Hepatocyte (in vitro differentiated cells): ENCODE measurements around the gene DOCK2. TPM values are rescaled to one million over a fixed set of nuclear protein-coding genes. Genes with fewer than 3 reads are reported as not detected.

Source experiments
- DNase-seq: peaks from one replicate; pipeline ENCODE4 v3.0.0-alpha.2; 2016; ENCODE audit warnings: low spot score
- H2AFZ ChIP-seq: fragments of 200-600 bp; sonication (generic); 2 replicates; pipeline ENCODE4 v1.6.0; 2016; ENCODE audit warnings: antibody characterized with exemption, mild to moderate bottlenecking
- H3K27ac ChIP-seq: fragments of 200-600 bp; sonication (generic); 2 replicates; pipeline ENCODE4 v1.5.1; 2016; ENCODE audit warnings: mild to moderate bottlenecking
- H3K27me3 ChIP-seq: fragments of 200-600 bp; sonication (generic); 2 replicates; pipeline ENCODE4 v1.6.1; 2016
- H3K36me3 ChIP-seq: fragments of 200-600 bp; sonication (generic); replicated peaks from 2 replicates; pipeline ENCODE4 v1.5.1; 2016; ENCODE audit warnings: low read depth; ENCODE audit not compliant: insufficient read depth
- H3K4me1 ChIP-seq: fragments of 200-600 bp; sonication (generic); 2 replicates; pipeline ENCODE4 v1.5.1; 2016; ENCODE audit warnings: mild to moderate bottlenecking, moderate library complexity; ENCODE audit not compliant: insufficient read depth
- H3K4me2 ChIP-seq: fragments of 200-600 bp; sonication (generic); 2 replicates; pipeline ENCODE4 v1.6.0; 2016
- H3K4me3 ChIP-seq: fragments of 200-600 bp; sonication (generic); 2 replicates; pipeline ENCODE4 v1.5.1; 2016; ENCODE audit warnings: mild to moderate bottlenecking
- H3K79me2 ChIP-seq: fragments of 200-600 bp; sonication (generic); 2 replicates; pipeline ENCODE4 v1.6.0; 2017; ENCODE audit warnings: mild to moderate bottlenecking
- H3K9me2 ChIP-seq: fragments of 200-600 bp; sonication (generic); replicated peaks from 2 replicates; pipeline ENCODE4 v1.6.0; 2017; ENCODE audit warnings: mild to moderate bottlenecking; ENCODE audit not compliant: insufficient read depth
- H3K9me3 ChIP-seq: fragments of 200-600 bp; sonication (generic); 2 replicates; pipeline ENCODE4 v1.5.1; 2016; ENCODE audit warnings: low read depth, mild to moderate bottlenecking
- H4K20me1 ChIP-seq: fragments of 200-600 bp; sonication (generic); 2 replicates; pipeline ENCODE4 v1.6.0; 2016; ENCODE audit warnings: mild to moderate bottlenecking; ENCODE audit not compliant: insufficient read depth, poor library complexity, severe bottlenecking
- CTCF ChIP-seq: fragments of 200-600 bp; sonication (generic); IDR thresholded peaks from 2 replicates; pipeline ENCODE4 v1.5.1; 2016; ENCODE audit warnings: antibody characterized with exemption, mild to moderate bottlenecking; ENCODE audit not compliant: poor library complexity
- EZH2 ChIP-seq: fragments of 200-600 bp; sonication (generic); IDR thresholded peaks from 2 replicates; pipeline ENCODE4 v1.6.1; 2016; ENCODE audit warnings: antibody characterized with exemption, mild to moderate bottlenecking, borderline replicate concordance
- EZH2phosphoT487 ChIP-seq: fragments of 200-600 bp; sonication (generic); IDR thresholded peaks from one replicate; pipeline ENCODE4 v1.6.1; 2018; ENCODE audit warnings: antibody characterized with exemption, mild to moderate bottlenecking, low read depth, moderate library complexity; ENCODE audit not compliant: unreplicated experiment, severe bottlenecking
- WGBS: methylation state at CpG from one replicate; pipeline ENCODE4 v1.1.6; 2016; ENCODE audit warnings: low lambda C conversion rate; ENCODE audit errors: missing lambda C conversion rate; 5-methylcytosine and 5-hydroxymethylcytosine counted together
- polyA plus RNA-seq: library from polyadenylated mRNA; unstranded; fragments of >200 nt; fragmentation: Nextera tagmentation; extraction: Ambion mirVana; gene quantifications from 2 replicates; pipeline ENCODE4 v1.2.1, GENCODE V29; 2016
- total RNA-seq: library from RNA; depleted of rRNA; stranded (reverse); fragments of >200 nt; gene quantifications from 2 replicates; pipeline ENCODE4 v1.2.3, GENCODE V29; 2014

The DOCK2 gene
- total and polyA plus RNA-seq, 2 experiments from 2014 or later: 0.60 TPM; not detected in 1

DNA sequence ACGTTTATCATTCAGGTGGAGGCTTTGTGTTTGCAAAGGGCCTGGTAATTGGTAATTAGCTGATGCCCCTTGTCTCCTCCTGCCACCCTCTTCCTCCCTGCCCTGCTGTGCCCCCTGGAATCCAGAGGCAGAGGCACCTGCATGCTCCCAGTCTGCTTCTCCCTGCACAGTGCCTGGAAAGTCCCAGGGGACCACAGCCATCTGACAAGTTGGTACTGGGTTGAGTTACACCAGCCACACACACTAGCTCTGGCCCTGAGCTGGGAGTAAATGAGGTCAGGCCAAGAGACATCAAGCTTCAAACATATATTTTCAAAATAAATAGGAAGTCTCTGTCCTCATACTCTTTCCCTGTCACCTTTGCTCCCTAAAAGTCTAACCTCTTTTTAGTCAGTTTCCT is 286.9 kb downstream of the DOCK2 start:
- no peaks in the 10 kb centered on the region for H3K36me3 ChIP-seq
- H4K20me1 ChIP-seq: no peaks in the 10 kb centered on the region
- no peak overlapping the region for H3K4me2 ChIP-seq
- H3K9me3 ChIP-seq: no peaks in the 10 kb centered on the region
- H3K79me2 ChIP-seq: no peaks in the 10 kb centered on the region
- no peaks in the 10 kb centered on the region for H3K4me1 ChIP-seq
- H3K4me3 ChIP-seq: no peak overlapping the region
- H3K9me2 ChIP-seq: no peaks in the 10 kb centered on the region
- H3K27me3 ChIP-seq: peaks cover 3% of the 10 kb centered on the region
- TF ChIP-seq EZH2 (no peak), EZH2phosphoT487 (no peak), CTCF (no peak)
- no peak overlapping the region for H3K27ac ChIP-seq
- DNase-seq: no peak
- H2AFZ ChIP-seq: no peak overlapping the region
- 89% methylated on average over 1 of the region's 1 CpG for WGBS

- Histone ChIP-seq H2AFZ (no peak overlapping the region), H3K4me3 (no peak overlapping the region), H4K20me1 (no peaks in the 10 kb centered on the region), H3K4me1 (no peaks in the 10 kb centered on the region), H3K79me2 (no peaks in the 10 kb centered on the region), H3K9me3 (no peaks in the 10 kb centered on the region), H3K9me2 (no peaks in the 10 kb centered on the region), H3K27me3 (peaks cover 11% of the 10 kb centered on the region), H3K36me3 (no peaks in the 10 kb centered on the region), H3K27ac (no peak overlapping the region), H3K4me2 (no peak overlapping the region)
- TF ChIP-seq EZH2 (no peak), CTCF (no peak), EZH2phosphoT487 (no peak)
- DNase-seq: no peak
- 64% methylated on average over 1 of the region's 1 CpG for WGBS
Observed at GRCh38 chr5:169933127-169933526, 296.1 kb downstream of the DOCK2 start.

- Histone ChIP-seq H3K27me3 (peaks cover 11% of the 10 kb centered on the region), H4K20me1 (no peaks in the 10 kb centered on the region), H3K36me3 (no peaks in the 10 kb centered on the region), H3K4me1 (no peaks in the 10 kb centered on the region), H3K4me2 (no peak overlapping the region), H3K79me2 (no peaks in the 10 kb centered on the region), H2AFZ (no peak overlapping the region), H3K27ac (no peak overlapping the region), H3K4me3 (no peak overlapping the region), H3K9me2 (no peaks in the 10 kb centered on the region), H3K9me3 (no peaks in the 10 kb centered on the region)
- TF ChIP-seq EZH2: no peak
- no peak for TF ChIP-seq EZH2phosphoT487
- no peak for TF ChIP-seq CTCF
- 68% methylated on average over 7 of the region's 7 CpGs for WGBS
- DNase-seq: no peak
Observed at GRCh38 chr5:169933616-169934015, 296.5 kb downstream of the DOCK2 start.

GRCh38 chr5:169934990-169935389 is 297.9 kb downstream of the DOCK2 start:
- TF ChIP-seq EZH2phosphoT487 (no peak), EZH2 (no peak), CTCF (no peak)
- WGBS: 74% methylated on average over 7 of the region's 7 CpGs
- no peaks in the 10 kb centered on the region for H3K79me2 ChIP-seq

More at GRCh38 chr5:169934990-169935389, 297.9 kb downstream of the DOCK2 start:
- no peaks in the 10 kb centered on the region for H4K20me1 ChIP-seq
- H3K4me2 ChIP-seq: no peak overlapping the region
- no peaks in the 10 kb centered on the region for H3K36me3 ChIP-seq
- no peaks in the 10 kb centered on the region for H3K9me2 ChIP-seq
- H3K4me1 ChIP-seq: no peaks in the 10 kb centered on the region
- DNase-seq: no peak
- peaks cover 11% of the 10 kb centered on the region for H3K27me3 ChIP-seq
- no peaks in the 10 kb centered on the region for H3K9me3 ChIP-seq
- H3K4me3 ChIP-seq: no peak overlapping the region
- no peak overlapping the region for H3K27ac ChIP-seq
- H2AFZ ChIP-seq: no peak overlapping the region
